Parathyroid adenoma (tissue), 2 donors: ENCODE results near the gene RAB10.
A peak's percentile ranks its signal among the peaks of the same experiment; 100 is the strongest.
"Not testable (repeated sequence)": the region's sequence is repeated elsewhere in the genome, so short reads cannot be mapped to it uniquely, and the experiment has no call there.

Experiments used
- H2AFZ ChIP-seq: fragments of 300-600 bp; sonication (generic); one replicate; pipeline ENCODE4 v1.7.0; 2017; ENCODE audit warnings: antibody characterized with exemption, mild to moderate bottlenecking
- H3K27ac ChIP-seq: fragments of 300-600 bp; sonication (generic); one replicate; pipeline ENCODE4 v1.7.0; 2017
- H3K27me3 ChIP-seq: fragments of 300-600 bp; sonication (generic); one replicate; pipeline ENCODE4 v1.7.0; 2017; ENCODE audit warnings: low read length; ENCODE audit not compliant: control insufficient read depth, insufficient read depth
- H3K36me3 ChIP-seq: fragments of 300-600 bp; sonication (generic); one replicate; pipeline ENCODE4 v1.7.0; 2017; ENCODE audit warnings: low read length; ENCODE audit not compliant: control insufficient read depth, insufficient read depth
- H3K4me1 ChIP-seq: fragments of 300-600 bp; sonication (generic); one replicate; pipeline ENCODE4 v1.7.0; 2017; ENCODE audit warnings: control low read depth
- H3K4me2 ChIP-seq: fragments of 300-600 bp; sonication (generic); one replicate; pipeline ENCODE4 v1.7.0; 2017; ENCODE audit warnings: low read length
- H3K4me3 ChIP-seq: fragments of 300-600 bp; sonication (generic); one replicate; pipeline ENCODE4 v1.7.0; 2017; ENCODE audit warnings: low read depth, low read length
- H3K79me2 ChIP-seq: fragments of 300-600 bp; sonication (generic); one replicate; pipeline ENCODE4 v1.7.0; 2017; ENCODE audit warnings: control low read depth
- H3K9ac ChIP-seq: fragments of 300-600 bp; sonication (generic); one replicate; pipeline ENCODE4 v1.7.0; 2017; ENCODE audit warnings: mild to moderate bottlenecking
- H3K9me3 ChIP-seq: fragments of 300-600 bp; sonication (generic); one replicate; pipeline ENCODE4 v1.7.0; 2017; ENCODE audit warnings: low read length; ENCODE audit not compliant: control insufficient read depth
- CTCF ChIP-seq: fragments of 300-600 bp; sonication (generic); IDR thresholded peaks from one replicate; pipeline ENCODE4 v1.7.0; 2017; ENCODE audit warnings: antibody characterized with exemption, mild to moderate bottlenecking
- donor health status: primary hyperparathyroidism.

RAB10 gene

GRCh38 chr2:26165403-26165802 lies 131.5 kb downstream of the RAB10 start:
- Histone ChIP-seq H3K9ac (no peak overlapping the region), H3K27me3 (no peaks in the 10 kb centered on the region), H3K4me2 (no peak overlapping the region), H2AFZ (no peak overlapping the region), H3K4me3 (no peak overlapping the region), H3K36me3 (no peaks in the 10 kb centered on the region), H3K79me2 (no peaks in the 10 kb centered on the region), H3K4me1 (peaks cover 3% of the 10 kb centered on the region), H3K27ac (no peak overlapping the region), H3K9me3 (no peaks in the 10 kb centered on the region)
- no peak for TF ChIP-seq CTCF

- H3K27ac ChIP-seq, H2AFZ ChIP-seq, H3K9me3 ChIP-seq, H3K79me2 ChIP-seq, H3K27me3 ChIP-seq, H3K4me2 ChIP-seq, H3K36me3 ChIP-seq, H3K4me3 ChIP-seq, H3K9ac ChIP-seq, H3K4me1 ChIP-seq: not testable (repeated sequence)
Observed at GRCh38 chr2:26166541-26166940, 132.7 kb downstream of the RAB10 start.

GRCh38 chr2:26168785-26169184 lies 134.9 kb downstream of the RAB10 start:
- no peak for TF ChIP-seq CTCF

GRCh38 chr2:26169226-26169625 lies 135.3 kb downstream of the RAB10 start:
- no peak for TF ChIP-seq CTCF
- Histone ChIP-seq H3K27ac (peak overlapping the region; percentile 2), H3K36me3 (no peaks in the 10 kb centered on the region), H3K9ac (no peak overlapping the region), H3K4me3 (no peak overlapping the region), H3K9me3 (no peaks in the 10 kb centered on the region), H3K79me2 (peaks cover 7% of the 10 kb centered on the region), H3K4me1 (no peaks in the 10 kb centered on the region), H2AFZ (peak overlapping the region; percentile 38), H3K4me2 (no peak overlapping the region), H3K27me3 (no peaks in the 10 kb centered on the region)

More at GRCh38 chr2:26168785-26169184, 134.9 kb downstream of the RAB10 start:
- Histone ChIP-seq H3K79me2 (peaks cover 2% of the 10 kb centered on the region), H3K36me3 (no peaks in the 10 kb centered on the region), H3K4me2 (no peak overlapping the region), H3K4me1 (no peaks in the 10 kb centered on the region), H3K27me3 (no peaks in the 10 kb centered on the region), H2AFZ (no peak overlapping the region), H3K4me3 (no peak overlapping the region), H3K9me3 (no peaks in the 10 kb centered on the region), H3K9ac (no peak overlapping the region), H3K27ac (no peak overlapping the region)

- no peaks in the 10 kb centered on the region for H3K27me3 ChIP-seq
Observed at GRCh38 chr2:26169681-26170414, 136.0 kb downstream of the RAB10 start.

More at GRCh38 chr2:26169681-26170414, 136.0 kb downstream of the RAB10 start:
- no peak overlapping the region for H3K4me2 ChIP-seq
- no peaks in the 10 kb centered on the region for H3K9me3 ChIP-seq
- H3K79me2 ChIP-seq: peaks cover 13% of the 10 kb centered on the region
- no peaks in the 10 kb centered on the region for H3K36me3 ChIP-seq
- no peak overlapping the region for H3K9ac ChIP-seq
- peak overlapping the region; percentile 38 for H2AFZ ChIP-seq
- no peak for TF ChIP-seq CTCF
- peaks cover 3% of the 10 kb centered on the region for H3K4me1 ChIP-seq
- no peak overlapping the region for H3K4me3 ChIP-seq
- H3K27ac ChIP-seq: peak overlapping the region; percentile 2
